Measurements from ENCODE around the gene ARHGEF7. TPM values are rescaled to one million over a fixed set of nuclear protein-coding genes. Genes with fewer than 3 reads are reported as not detected.

Gene ARHGEF7
- total RNA-seq, 1 experiment from 2014 or later: 46.2 TPM

DNA sequence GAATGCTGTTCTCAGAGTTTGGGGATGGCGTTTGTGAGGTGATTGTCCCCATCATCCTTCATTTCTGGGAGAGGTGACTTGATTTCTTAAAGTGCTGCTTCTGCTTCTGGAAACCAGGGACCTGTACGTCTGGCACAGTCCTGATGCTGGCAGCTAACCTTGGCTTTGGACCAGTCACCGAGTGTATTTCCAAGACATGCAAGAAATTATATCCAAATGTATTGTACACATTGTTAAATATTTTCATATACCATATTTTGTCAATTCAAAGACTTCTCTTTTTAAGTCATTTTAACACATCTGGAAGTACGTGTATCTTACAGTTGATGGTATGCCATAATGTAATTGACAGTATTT is 97.4 kb downstream of the ARHGEF7 start:
- intact Hi-C loops (cut with micrococcal nuclease): no loop called here
- DNase-seq (ENCODE audit: low read depth, low spot score) (no peak), ATAC-seq (no peak)
- Histone ChIP-seq H3K27me3 (ENCODE audit: insufficient read depth, low read length) (no peaks in the 10 kb centered on the region), H3K4me3 (replicated peaks in 1 of 2; ENCODE audit: low read depth in 1 of 2, low read length in 2 of 2) (no peak overlapping the region), H3K9ac (ENCODE audit: low read length) (no peak overlapping the region), H3K9me3 (ENCODE audit: control insufficient read depth in 1 of 2, insufficient read depth in 1 of 2, low read depth in 1 of 2, low read length in 2 of 2) (no peaks in the 10 kb centered on the region), H3K9me2 (ENCODE audit: insufficient read depth) (no peaks in the 10 kb centered on the region), H3K27ac (ENCODE audit: low read depth, low read length) (no peak overlapping the region), H3K4me2 (ENCODE audit: low read length) (no peak overlapping the region), H4K20me1 (ENCODE audit: insufficient read depth) (peaks cover 13% of the 10 kb centered on the region; the same call in 1 of the 2 replicates), H3K79me2 (ENCODE audit: insufficient read depth, low read length) (peaks cover 99% of the 10 kb centered on the region), H3K4me1 (ENCODE audit: control insufficient read depth in 1 of 2, insufficient read depth in 2 of 2, low read length in 2 of 2) (peaks cover 10 to 24% of the 10 kb centered on the region in 2 experiments), H3K36me3 (ENCODE audit: control insufficient read depth in 1 of 2, insufficient read depth in 2 of 2, low read length in 2 of 2) (no peaks in the 10 kb centered on the region), H2AFZ (ENCODE audit: low read depth, low read length, poor library complexity, severe bottlenecking) (no peak overlapping the region)
- RAD21 ChIA-PET (ENCODE audit: low non-redundant PET in 1 of 2, low total read pairs in 2 of 2, uncharacterized antibody in 2 of 2, unreplicated experiment in 2 of 2): no interaction called here
- TF ChIP-seq JUND (IDR thresholded peaks at IDR 0.05): no peak
- TF ChIP-seq TCF7L2 (IDR thresholded peaks at IDR 0.05; ENCODE audit: borderline replicate concordance, extremely low read depth, insufficient read depth, insufficient read length): no peak
- TF ChIP-seq, protein P1, sequence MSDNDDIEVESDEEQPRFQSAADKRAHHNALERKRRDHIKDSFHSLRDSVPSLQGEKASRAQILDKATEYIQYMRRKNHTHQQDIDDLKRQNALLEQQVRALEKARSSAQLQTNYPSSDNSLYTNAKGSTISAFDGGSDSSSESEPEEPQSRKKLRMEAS (IDR thresholded peaks at IDR 0.05): no peak
- TF ChIP-seq ZNF274 (IDR thresholded peaks at IDR 0.05; ENCODE audit: low read depth, low read length): no peak
- TF ChIP-seq, protein P2, sequence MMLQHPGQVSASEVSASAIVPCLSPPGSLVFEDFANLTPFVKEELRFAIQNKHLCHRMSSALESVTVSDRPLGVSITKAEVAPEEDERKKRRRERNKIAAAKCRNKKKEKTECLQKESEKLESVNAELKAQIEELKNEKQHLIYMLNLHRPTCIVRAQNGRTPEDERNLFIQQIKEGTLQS (IDR thresholded peaks at IDR 0.05): no peak
- TF ChIP-seq EGR1 (IDR thresholded peaks at IDR 0.05; ENCODE audit: low read depth): no peak
- TF ChIP-seq SIN3A (IDR thresholded peaks at IDR 0.05; ENCODE audit: low read depth): no peak
- no peak for TF ChIP-seq POLR2A (IDR thresholded peaks at IDR 0.05; ENCODE audit: borderline replicate concordance, extremely low read depth, insufficient read depth, insufficient read length)
- no peak for TF ChIP-seq ZFX (IDR thresholded peaks at IDR 0.05)
- no peak for TF ChIP-seq FOSL1 (IDR thresholded peaks at IDR 0.05; ENCODE audit: low read depth)
- TF ChIP-seq EZH2phosphoT487 (IDR thresholded peaks at IDR 0.05; ENCODE audit: borderline replicate concordance): no peak
- TF ChIP-seq YY1 (IDR thresholded peaks at IDR 0.05; ENCODE audit: extremely low read depth, insufficient replicate concordance, low read depth, low read length): no peak
- no peak for TF ChIP-seq POLR2AphosphoS5 (IDR thresholded peaks at IDR 0.05; ENCODE audit: low read depth, low read length)
- TF ChIP-seq CBX3 (IDR thresholded peaks at IDR 0.05; ENCODE audit: low read depth): no peak
- no peak for TF ChIP-seq SRF (IDR thresholded peaks at IDR 0.05; ENCODE audit: low read depth)
- CTCF ChIA-PET: no interaction called here
- no TSS peak for BruUV-seq (replicated peaks)
- POLR2A ChIA-PET: no interaction called here
